ENCODE data around the gene KANTR. TPM values are rescaled to one million over a fixed set of nuclear protein-coding genes. Genes with fewer than 3 reads are reported as not detected.

The KANTR gene
- total and polyA plus RNA-seq, 9 of the 15 experiments (the other 6 are each of a cell fraction or from before 2014, with no cell fraction given), result 1.0 to 5.7 (median 3.4) TPM

GRCh38 chrX:53087388-53087831, 6.5 kb upstream of the KANTR start:
- WGBS (ENCODE audit: insufficient coverage, low coverage, missing lambda C conversion rate), result 19% methylated on average over 2 of the region's 3 CpGs
- ATAC-seq, result no peak
- CTCF ChIA-PET (ENCODE audit: low intra/inter-chr PET ratio), result interaction anchor here (1.3 kb wide), 1 partner anchor 16 kb away, joined by 3 read pairs; no protein-coding TSS in a partner anchor

More at GRCh38 chrX:53087388-53087831, 6.5 kb upstream of the KANTR start:
- Histone ChIP-seq H3K27ac (ENCODE audit: extremely low read depth, low read depth, low read length) (no peak overlapping the region), H3K4me3 (no peak overlapping the region), H2AFZ (ENCODE audit: low read depth, low read length) (no peak overlapping the region), H3K4me1 (replicated peaks in 1 of 2; ENCODE audit: control insufficient read depth in 2 of 2, insufficient read depth in 2 of 2, low read length in 2 of 2) (peaks cover 0 to 8% of the 10 kb centered on the region in 2 experiments; a peak in 2 of 5 replicates), H3K9me1 (ENCODE audit: control insufficient read depth, insufficient read depth, low read length) (no peaks in the 10 kb centered on the region), H4K20me1 (replicated peaks; ENCODE audit: control insufficient read depth, insufficient read depth, low read length) (0 out of 2 replicates have a peak, but pooled peaks cover 3% of the 10 kb centered on the region), H3K9me3 (replicated peaks; ENCODE audit: control insufficient read depth, insufficient read depth, low read depth, low read length) (no peaks in the 10 kb centered on the region; the same call in 1 of the 2 replicates), H3K4me2 (ENCODE audit: insufficient read depth, low read length) (no peak overlapping the region), H3K79me2 (ENCODE audit: control insufficient read depth, insufficient read depth, low read length) (peaks cover 10% of the 10 kb centered on the region), H3K9ac (ENCODE audit: insufficient read depth in 1 of 2, low read depth in 2 of 2, low read length in 2 of 2) (no peak overlapping the region), H3K36me3 (ENCODE audit: control insufficient read depth, insufficient read depth, low read length) (peaks cover 18% of the 10 kb centered on the region; the same call in 2 of the 3 replicates), H3K27me3 (ENCODE audit: control insufficient read depth in 2 of 2, insufficient read depth in 2 of 2, low read length in 2 of 2) (no peaks in the 10 kb centered on the region; a peak in 2 of 5 replicates)
- TF ChIP-seq TCF3 (CRISPR knock-in tag; IDR thresholded peaks at IDR 0.05) (no peak), SRF (CRISPR knock-in tag; IDR thresholded peaks at IDR 0.05) (no peak), MEF2A (IDR thresholded peaks at IDR 0.05; ENCODE audit: control insufficient read depth, low read depth, low read length) (no peak), RFX5 (IDR thresholded peaks at IDR 0.05; ENCODE audit: low read depth, low read length) (no peak), KDM1A (IDR thresholded peaks at IDR 0.05) (no peak), LEF1 (IDR thresholded peaks at IDR 0.05) (no peak), SMARCB1 (IDR thresholded peaks at IDR 0.05; ENCODE audit: insufficient read length, low read depth) (no peak), EP300 (IDR thresholded peaks at IDR 0.05; ENCODE audit: low read length) (no peak), PYGO2 (tag; IDR thresholded peaks at IDR 0.05) (no peak), ZNF239 (CRISPR knock-in tag; IDR thresholded peaks at IDR 0.05) (no peak), ZNF740 (CRISPR knock-in tag; IDR thresholded peaks at IDR 0.05) (no peak), ZNF740 (tag; IDR thresholded peaks at IDR 0.05) (no peak), HMBOX1 (IDR thresholded peaks at IDR 0.05) (no peak)
- DNase-seq (ENCODE audit: extremely low read depth in 1 of 4, low spot score in 3 of 4) (no peak), FAIRE-seq (no peak)
- BruUV-seq (replicated peaks), result no TSS peak
- POLR2A ChIA-PET, result no interaction called here
- in situ Hi-C loops (cut with MboI) (no loop called here), intact Hi-C loops (cut with micrococcal nuclease) (no loop called here)

All from K562 (cell line).